CD4-positive, alpha-beta T cell treated with Interleukin-10 for 1 hour (primary cell): ENCODE results near the gene FMN1.

Source experiments
- DNase-seq: peaks from one replicate; pipeline ENCODE4 v3.0.0-alpha.2; 2020

Gene FMN1

GRCh38 chr15:32908135-32908801 lies 286.2 kb downstream of the FMN1 start:
- no peak for DNase-seq

- DNase-seq, result no peak
Observed at GRCh38 chr15:32905481-32905880, 289.0 kb downstream of the FMN1 start.

GRCh38 chr15:32904448-32904847 lies 290.1 kb downstream of the FMN1 start:
- no peak for DNase-seq

DNA sequence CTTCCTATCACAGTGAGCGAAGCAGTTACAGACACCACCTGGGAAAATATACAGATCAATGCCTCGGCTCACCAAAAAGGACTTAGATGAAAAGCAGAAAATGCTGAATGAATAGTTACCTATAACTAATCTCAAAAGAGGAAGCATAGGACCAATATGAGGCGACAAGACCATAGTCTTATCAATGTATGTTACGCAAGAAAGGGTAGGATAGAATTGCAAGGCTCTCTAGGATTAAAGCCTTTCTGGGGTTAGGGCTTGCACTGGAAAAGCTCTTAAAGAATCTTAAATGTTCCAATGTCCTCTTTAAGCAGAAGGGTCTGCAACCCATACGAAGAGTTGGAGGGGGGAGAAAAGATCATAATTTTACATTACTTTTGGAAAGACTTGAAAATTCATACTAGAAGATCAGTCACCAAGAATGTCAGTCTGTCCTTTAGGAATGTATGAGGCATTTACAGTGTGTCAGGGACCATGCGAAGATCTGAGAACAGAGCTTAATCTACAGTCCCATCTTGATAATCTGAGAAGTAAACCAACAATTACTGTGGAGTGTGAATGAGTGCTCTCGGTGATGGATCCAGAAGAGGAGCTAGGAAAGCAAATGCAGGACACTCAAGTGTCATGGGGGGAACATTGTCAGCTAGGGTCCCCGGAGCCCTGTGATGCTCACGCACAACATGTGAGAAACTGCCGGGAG lies 290.8 kb downstream of the FMN1 start:
- no peak for DNase-seq

DNA sequence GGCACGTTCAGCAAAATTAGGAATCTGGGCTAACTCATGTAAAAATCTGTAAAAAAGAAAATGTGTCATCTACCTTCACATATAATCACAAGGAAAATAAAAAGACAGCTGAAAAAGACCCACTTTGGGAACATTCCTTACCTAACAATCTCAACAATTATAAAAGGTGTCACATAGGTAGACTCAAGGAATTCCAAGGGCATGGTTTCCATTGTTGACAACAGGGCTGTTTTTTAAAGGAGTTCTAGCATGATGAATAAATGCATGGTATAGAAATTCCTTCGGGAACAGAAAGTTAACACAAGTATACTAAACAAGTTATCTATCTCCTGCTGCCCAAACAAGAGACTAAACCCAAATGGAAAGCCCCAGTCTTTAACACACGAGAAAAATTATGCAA lies 292.5 kb downstream of the FMN1 start:
- DNase-seq, result no peak

DNA sequence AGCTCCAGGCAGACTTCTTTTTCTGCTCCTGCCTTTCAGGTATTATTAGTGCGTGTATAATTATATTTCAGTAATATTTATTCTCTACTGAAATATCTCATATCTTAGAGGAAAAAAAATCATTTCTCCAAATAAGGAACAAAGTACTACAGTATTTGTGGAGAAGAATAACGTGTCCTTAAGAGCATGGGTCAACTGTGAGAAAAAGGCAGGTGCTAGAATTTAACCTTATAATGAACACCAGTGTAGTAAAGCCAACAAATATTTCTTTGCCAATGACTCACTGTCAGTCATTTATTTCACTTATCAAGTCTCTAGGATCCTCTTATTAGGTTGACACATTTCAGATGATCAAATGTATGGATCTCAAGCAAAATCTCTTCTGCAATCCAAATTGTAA lies 293.3 kb downstream of the FMN1 start:
- DNase-seq, result no peak

DNA sequence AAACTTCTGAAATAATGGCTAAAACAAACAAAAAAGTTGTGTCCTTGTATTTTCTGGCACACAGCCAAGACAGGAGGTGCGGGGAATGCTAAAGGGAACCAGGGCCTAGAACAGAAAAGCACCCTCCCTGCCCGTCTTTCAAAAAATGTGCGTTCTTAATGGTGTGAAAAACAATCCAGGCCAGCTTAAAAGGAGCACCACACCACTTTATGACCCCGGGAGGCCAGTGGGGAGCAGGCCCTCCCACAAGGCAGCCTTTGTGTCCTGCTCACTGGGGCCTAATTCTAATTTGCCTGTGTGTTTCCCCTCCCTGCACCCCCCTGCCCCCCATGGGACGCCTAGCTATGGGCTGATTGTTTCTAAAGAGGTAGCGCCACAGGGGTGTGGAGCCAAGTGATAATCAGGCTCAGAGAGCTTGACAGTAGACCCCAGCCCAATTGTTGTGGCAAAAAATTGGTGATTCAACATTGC lies 295.4 kb downstream of the FMN1 start:
- no peak for DNase-seq

DNA sequence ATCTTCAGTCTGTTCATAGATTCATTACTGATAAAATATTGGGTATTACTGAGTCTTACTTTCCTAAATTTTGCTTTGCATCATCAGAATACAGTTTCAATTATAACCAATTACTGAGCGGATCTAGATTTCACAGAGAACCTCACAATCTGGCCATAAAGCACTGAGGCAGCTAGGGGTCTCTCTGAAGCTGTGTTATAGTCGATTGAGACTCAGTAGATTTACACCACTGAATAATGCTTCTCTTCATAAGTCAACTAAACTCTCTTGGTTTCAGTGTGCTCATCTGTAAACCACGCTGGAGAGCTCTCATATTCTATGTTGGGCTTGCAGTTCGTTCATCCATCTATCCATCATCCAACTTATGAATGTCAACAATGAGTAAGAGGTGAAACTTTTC lies 296.1 kb downstream of the FMN1 start:
- no peak for DNase-seq

DNA sequence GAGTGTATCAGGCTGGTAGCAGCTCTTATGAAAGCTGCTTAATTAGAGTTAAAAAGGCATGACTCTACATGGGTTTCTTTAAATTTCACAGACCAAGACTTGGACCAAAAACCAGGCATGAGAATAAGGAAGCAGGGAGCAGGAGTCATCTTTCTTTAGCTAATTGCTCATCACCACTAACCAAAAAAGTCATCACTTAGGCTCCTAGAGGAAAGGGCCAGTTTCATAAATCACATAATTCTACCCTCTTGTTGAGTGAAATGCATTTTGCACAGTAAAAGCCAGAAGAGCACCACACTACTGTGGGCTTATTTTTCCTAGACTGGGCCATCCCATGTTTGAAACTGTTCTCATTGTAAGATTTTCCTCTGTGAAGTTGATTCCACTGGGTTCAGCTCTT lies 301.1 kb downstream of the FMN1 start:
- DNase-seq, result no peak

DNA sequence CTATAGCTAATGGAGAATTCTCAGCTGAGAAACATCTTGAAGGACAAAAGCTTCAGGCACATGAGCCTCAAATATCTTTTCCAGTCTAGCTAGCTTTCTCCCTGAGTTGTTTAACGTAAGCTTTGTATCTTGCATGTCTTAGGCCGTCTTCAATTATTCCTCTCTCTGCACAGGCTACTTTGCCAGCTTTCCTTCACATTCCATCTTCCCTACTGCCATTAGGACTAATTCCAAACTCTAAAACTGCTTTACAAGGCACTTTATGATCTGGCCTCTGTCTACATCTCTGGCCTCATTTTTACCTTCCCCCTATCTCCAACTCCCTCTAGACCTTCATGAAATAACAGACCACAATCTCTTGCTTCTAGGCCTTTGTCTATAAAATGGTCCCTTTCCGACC lies 305.3 kb downstream of the FMN1 start:
- DNase-seq, result no peak

DNA sequence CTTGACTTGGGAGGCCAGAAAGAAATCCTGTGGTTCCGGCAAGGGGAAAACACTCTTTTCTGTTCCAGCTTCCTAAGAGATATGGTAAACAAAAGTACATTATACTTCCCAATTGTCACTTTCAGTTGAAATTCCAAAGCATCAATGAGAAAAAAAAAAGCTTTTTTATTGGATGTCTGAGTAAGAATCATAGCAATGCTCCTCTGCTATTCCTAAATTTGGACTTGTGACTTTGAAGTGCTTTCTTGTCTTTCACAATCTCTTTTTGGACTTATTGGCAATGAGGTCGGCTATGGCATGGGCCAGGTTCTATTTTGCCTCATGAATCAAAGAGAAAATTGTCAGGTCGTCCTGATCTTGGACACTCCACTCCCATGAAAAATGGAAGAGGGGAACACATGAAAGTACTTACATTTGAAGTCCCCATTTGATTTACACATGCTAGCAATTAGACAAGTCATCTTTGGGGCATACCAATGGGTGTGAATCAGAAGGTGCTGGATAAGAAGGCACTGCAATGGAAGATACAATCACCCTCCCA lies 306.2 kb downstream of the FMN1 start:
- DNase-seq, result no peak

DNA sequence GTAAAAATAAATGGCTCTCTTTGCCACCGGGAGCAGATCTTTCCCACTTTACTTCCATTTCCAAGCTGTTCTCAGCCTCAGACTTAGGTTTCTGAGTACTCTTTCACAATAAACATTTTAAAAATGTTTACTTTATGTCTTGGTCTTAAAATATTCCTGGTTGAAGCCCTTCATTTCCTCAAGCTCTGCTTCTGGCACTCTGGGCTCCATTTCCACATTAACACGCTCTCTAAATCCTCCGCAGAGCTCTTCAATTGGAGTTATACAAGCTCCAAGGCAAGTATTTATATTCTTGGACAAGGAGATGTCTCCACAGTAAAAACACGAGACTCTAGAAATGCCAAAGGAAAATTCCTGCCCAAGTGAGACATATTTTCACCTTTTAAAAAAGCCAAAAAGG lies 307.4 kb downstream of the FMN1 start:
- DNase-seq, result no peak

GRCh38 chr15:32886459-32886858 lies 308.1 kb downstream of the FMN1 start:
- DNase-seq, result no peak

DNA sequence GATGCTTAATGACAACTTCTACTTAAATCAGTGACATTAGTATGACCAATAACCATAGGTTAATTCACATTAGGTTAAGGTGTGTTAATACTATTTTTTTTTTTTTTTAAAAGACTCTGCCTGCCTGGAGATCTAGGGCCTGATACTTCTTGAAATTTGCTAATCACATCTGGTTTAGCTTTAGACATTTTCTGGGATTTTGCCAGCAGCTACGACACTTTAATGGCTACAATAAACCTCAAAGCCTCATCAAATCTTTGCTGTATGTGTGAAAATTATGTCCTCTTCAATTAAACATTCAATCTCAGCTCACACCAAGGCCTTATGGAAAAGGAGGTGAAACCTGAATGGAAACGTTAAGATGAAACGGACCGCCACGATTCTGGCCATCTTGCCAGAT lies 308.8 kb downstream of the FMN1 start:
- DNase-seq, result no peak

- no peak for DNase-seq
Observed at GRCh38 chr15:32884146-32884545, 310.4 kb downstream of the FMN1 start.

GRCh38 chr15:32882955-32883354 lies 311.6 kb downstream of the FMN1 start:
- DNase-seq, result no peak

DNA sequence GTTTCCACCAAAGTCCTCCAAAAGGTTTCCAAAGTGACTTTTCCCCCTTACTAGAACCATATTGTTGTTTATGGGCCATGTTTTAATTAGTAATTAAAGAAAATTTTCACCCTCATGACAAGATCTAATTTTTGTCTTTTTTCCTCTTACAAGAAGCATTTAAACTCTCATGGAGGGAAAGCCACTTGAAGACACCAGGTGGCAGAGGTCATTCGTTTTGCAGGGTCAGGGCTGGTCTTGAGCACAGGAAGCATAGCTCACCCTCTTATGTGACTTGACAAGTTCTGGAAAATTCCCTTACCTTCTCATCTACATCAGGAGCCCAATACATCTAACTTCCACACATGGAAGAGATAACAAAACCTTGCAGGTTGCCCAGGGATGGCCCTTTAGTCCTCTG lies 313.0 kb downstream of the FMN1 start:
- DNase-seq, result no peak

DNA sequence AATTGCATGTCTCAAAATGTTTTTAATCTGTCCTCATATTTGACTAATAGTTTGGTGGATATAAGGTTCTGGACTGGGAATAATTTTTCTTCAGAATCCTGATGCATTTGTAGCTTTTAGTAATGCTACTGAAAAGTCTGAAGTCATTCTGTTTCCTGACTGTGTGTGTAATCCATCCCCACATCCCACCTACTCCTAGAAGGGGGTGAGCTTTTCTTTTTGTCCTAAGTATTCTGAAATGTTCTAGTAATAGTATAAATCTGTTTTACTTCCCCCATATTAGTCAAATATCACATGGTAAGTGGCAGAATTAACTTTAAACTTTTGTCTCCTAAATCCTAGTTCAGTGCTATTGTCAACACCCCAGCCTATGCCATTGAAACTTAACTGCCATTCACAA lies 313.9 kb downstream of the FMN1 start:
- no peak for DNase-seq

DNA sequence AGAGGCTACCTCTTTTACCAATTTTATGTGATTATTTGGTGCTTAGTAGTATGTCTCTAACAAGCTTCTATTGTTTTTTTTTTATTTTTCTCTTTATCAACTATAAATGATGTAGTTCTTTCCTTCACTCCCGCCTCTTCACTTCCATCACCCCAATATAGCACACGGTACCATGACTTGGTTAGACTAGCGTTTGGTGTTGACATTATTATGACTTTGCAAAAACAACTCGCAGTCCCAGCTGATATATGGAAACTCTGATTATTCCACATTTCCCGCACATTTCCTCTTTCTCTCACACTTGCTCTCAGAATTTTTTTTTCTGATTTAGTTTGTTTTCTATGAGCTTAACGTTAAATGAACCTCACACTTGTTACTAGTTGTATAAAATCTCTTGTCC lies 314.5 kb downstream of the FMN1 start:
- no peak for DNase-seq

DNA sequence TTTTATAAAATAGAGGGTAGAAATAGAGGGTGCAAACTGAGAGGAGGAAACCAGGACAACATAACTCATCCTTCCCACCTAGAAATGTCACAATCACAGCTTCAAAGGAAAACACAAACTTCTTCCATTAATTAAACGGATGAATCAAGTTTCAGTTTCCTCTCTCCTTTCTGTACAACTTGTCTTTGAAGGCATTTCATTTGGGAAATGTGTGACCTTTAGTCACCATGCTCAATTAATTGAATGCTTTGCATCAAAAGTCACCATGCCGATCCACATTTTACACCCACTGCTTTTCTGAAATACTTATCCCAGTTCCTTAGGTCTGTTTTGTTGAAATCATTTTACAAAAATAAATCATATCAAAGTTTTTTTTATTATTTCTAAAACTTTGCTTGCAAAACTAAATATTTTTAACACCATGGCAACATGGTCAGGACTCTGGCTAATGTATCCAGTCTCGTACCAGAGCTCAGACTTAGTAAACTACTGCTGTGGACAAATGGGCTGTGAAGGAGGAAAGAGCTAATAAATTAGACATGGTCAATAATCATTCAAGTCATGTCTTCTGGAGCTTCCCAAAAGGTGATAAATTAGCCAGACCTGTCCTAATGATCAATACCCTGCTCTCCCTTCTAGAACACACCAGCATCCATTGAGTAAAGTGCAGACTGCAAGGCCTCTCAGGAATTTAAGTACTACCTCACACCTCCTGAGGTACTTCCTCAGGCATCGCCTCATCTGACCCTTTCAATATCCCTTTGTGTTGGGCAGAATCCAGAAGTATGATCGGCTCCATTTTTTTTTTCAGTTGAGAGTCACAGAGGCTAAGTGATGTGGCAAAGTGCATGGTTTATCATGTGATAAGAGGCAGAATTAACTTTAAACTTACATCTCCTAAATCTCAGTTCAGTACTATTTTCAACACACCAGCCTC lies 315.4 kb downstream of the FMN1 start:
- no peak for DNase-seq

GRCh38 chr15:32878342-32878741 lies 316.2 kb downstream of the FMN1 start:
- DNase-seq, result no peak

GRCh38 chr15:32877252-32878019 lies 317.1 kb downstream of the FMN1 start:
- no peak for DNase-seq
